ENCODE measurements around the gene SORCS2.

GRCh38 chr4:7451800-7452199 is 259.5 kb downstream of the SORCS2 start:
- TF ChIP-seq EP300 (IDR thresholded peaks at IDR 0.05; ENCODE audit: low read depth), result no peak
- no peak for TF ChIP-seq CTCF (IDR thresholded peaks at IDR 0.05)
- TF ChIP-seq POLR2A (IDR thresholded peaks at IDR 0.05), result no peak
- TF ChIP-seq POLR2AphosphoS5 (IDR thresholded peaks at IDR 0.05), result no peak
